SU-DHL-6 (cell line): ENCODE data around the gene CDC25A.

Experiments used
- CTCF ChIP-seq: fragments of 200-600 bp; sonication (generic); IDR thresholded peaks from one replicate; pipeline ENCODE4 v1.5.1; 2017; ENCODE audit warnings: antibody characterized with exemption, mild to moderate bottlenecking, low read length, moderate library complexity; ENCODE audit not compliant: insufficient read depth, poor library complexity, severe bottlenecking
- EZH2phosphoT487 ChIP-seq: fragments of 200-600 bp; sonication (generic), shearing (Covaris generic); conservative IDR thresholded peaks from 2 replicates; pipeline ENCODE4 v1.6.1; 2018; ENCODE audit warnings: mild to moderate bottlenecking, antibody characterized with exemption, low read length, moderate library complexity, mixed read lengths

- TF ChIP-seq CTCF (no peak), EZH2phosphoT487 (no peak)
Observed at GRCh38 chr3:48215466-48215865, 27.2 kb upstream of the CDC25A start.
